H9 (cell line): ENCODE measurements around the gene RNF5. TPM values are rescaled to one million over a fixed set of nuclear protein-coding genes. Genes with fewer than 3 reads are reported as not detected.

Experiments used
- DNase-seq: peaks from one replicate; pipeline ENCODE4 v3.0.0-alpha.2; 2017
- H2AFZ ChIP-seq: one replicate; pipeline ENCODE4 v1.6.1; 2013; ENCODE audit warnings: mild to moderate bottlenecking, low read length, control low read depth, moderate library complexity
- H2AK5ac ChIP-seq: 2 replicates; pipeline ENCODE4 v1.6.1; 2013; ENCODE audit warnings: low read length, control low read depth, mixed read lengths; ENCODE audit not compliant: insufficient read length
- H2BK120ac ChIP-seq: one replicate; pipeline ENCODE4 v1.6.1; 2013; ENCODE audit warnings: low read depth, mild to moderate bottlenecking, low read length, control low read depth, inconsistent platforms; ENCODE audit not compliant: poor library complexity, severe bottlenecking
- H2BK12ac ChIP-seq: 2 replicates; pipeline ENCODE4 v1.6.1; 2013; ENCODE audit warnings: low read length, control low read depth, mixed read lengths, low read depth; ENCODE audit not compliant: insufficient read length
- H2BK15ac ChIP-seq: 2 replicates; pipeline ENCODE4 v1.6.1; 2013; ENCODE audit warnings: low read depth, low read length, control low read depth
- H2BK20ac ChIP-seq: one replicate; pipeline ENCODE4 v1.6.1; 2013; ENCODE audit warnings: low read depth, mild to moderate bottlenecking, low read length, control low read depth, inconsistent platforms; ENCODE audit not compliant: poor library complexity, severe bottlenecking
- H2BK5ac ChIP-seq: 2 replicates; pipeline ENCODE4 v1.6.1; 2013; ENCODE audit warnings: low read length, control low read depth, mixed read lengths; ENCODE audit not compliant: insufficient read length
- H3K14ac ChIP-seq: 2 replicates; pipeline ENCODE4 v1.6.1; 2013; ENCODE audit warnings: low read length, control low read depth; ENCODE audit not compliant: insufficient read depth
- H3K18ac ChIP-seq: 2 replicates; pipeline ENCODE4 v1.6.1; 2013; ENCODE audit warnings: low read depth, mild to moderate bottlenecking, mixed read lengths, low read length, control low read depth; ENCODE audit not compliant: insufficient read length
- H3K23ac ChIP-seq: 2 replicates; pipeline ENCODE4 v1.6.1; 2013; ENCODE audit warnings: low read length, control low read depth, mixed read lengths, low read depth; ENCODE audit not compliant: insufficient read length
- H3K23me2 ChIP-seq: 2 replicates; pipeline ENCODE4 v1.6.1; 2013; ENCODE audit warnings: low read depth, mild to moderate bottlenecking, mixed read lengths, low read length, control low read depth; ENCODE audit not compliant: insufficient read length, poor library complexity, severe bottlenecking
- H3K27ac ChIP-seq: 2 replicates; pipeline ENCODE4 v1.5.1; 2013; ENCODE audit warnings: low read length, control low read depth, mixed read lengths, low read depth; ENCODE audit not compliant: insufficient read length
- H3K27me3 ChIP-seq: 2 replicates; pipeline ENCODE4 v1.6.1; 2013; ENCODE audit warnings: low read length, control low read depth, inconsistent platforms; ENCODE audit not compliant: insufficient read depth
- H3K4ac ChIP-seq: 2 replicates; pipeline ENCODE4 v1.6.1; 2013; ENCODE audit warnings: low read depth, mild to moderate bottlenecking, control low read depth, inconsistent platforms, low read length, moderate library complexity
- H3K4me1 ChIP-seq: 2 replicates; pipeline ENCODE4 v1.6.1; 2013; ENCODE audit warnings: low read length, control low read depth, inconsistent platforms; ENCODE audit not compliant: insufficient read depth
- H3K4me2 ChIP-seq: 2 replicates; pipeline ENCODE4 v1.6.1; 2013; ENCODE audit warnings: low read length, control low read depth, mixed read lengths; ENCODE audit not compliant: insufficient read length, insufficient read depth
- H3K56ac ChIP-seq: 2 replicates; pipeline ENCODE4 v1.6.1; 2013; ENCODE audit warnings: low read depth, mild to moderate bottlenecking, mixed read lengths, low read length, control low read depth; ENCODE audit not compliant: insufficient read length
- H3K79me1 ChIP-seq: 2 replicates; pipeline ENCODE4 v1.6.1; 2013; ENCODE audit warnings: low read depth, mild to moderate bottlenecking, moderate library complexity, low read length, control low read depth, inconsistent platforms; ENCODE audit not compliant: insufficient read depth, poor library complexity, severe bottlenecking
- H3K79me2 ChIP-seq: 2 replicates; pipeline ENCODE4 v1.6.1; 2013; ENCODE audit warnings: low read length, control low read depth, inconsistent platforms; ENCODE audit not compliant: insufficient read depth
- H3K9ac ChIP-seq: 2 replicates; pipeline ENCODE4 v1.6.1; 2013; ENCODE audit warnings: low read length, control low read depth, mixed read lengths; ENCODE audit not compliant: insufficient read length; ENCODE audit errors: extremely low read depth
- H3K9me3 ChIP-seq: one replicate; pipeline ENCODE4 v1.6.1; 2013; ENCODE audit warnings: low read depth, low read length, inconsistent platforms; ENCODE audit not compliant: control insufficient read depth
- H3T11ph ChIP-seq: one replicate; pipeline ENCODE4 v1.6.1; 2013; ENCODE audit warnings: mild to moderate bottlenecking, low read length, control low read depth, inconsistent platforms
- H4K20me1 ChIP-seq: one replicate; pipeline ENCODE4 v1.6.1; 2013; ENCODE audit not compliant: control insufficient read depth, insufficient read length, insufficient read depth
- H4K5ac ChIP-seq: 2 replicates; pipeline ENCODE4 v1.6.1; 2013; ENCODE audit warnings: low read depth, mild to moderate bottlenecking, mixed read lengths, low read length, control low read depth; ENCODE audit not compliant: insufficient read length
- H4K8ac ChIP-seq: replicated peaks from 2 replicates; pipeline ENCODE4 v1.6.1; 2013; ENCODE audit warnings: low read length, control low read depth, mixed read lengths, low read depth; ENCODE audit not compliant: insufficient read length
- H4K91ac ChIP-seq: 2 replicates; pipeline ENCODE4 v1.6.1; 2013; ENCODE audit warnings: low read depth, mild to moderate bottlenecking, moderate library complexity, mixed read lengths, low read length, control low read depth; ENCODE audit not compliant: insufficient read length
- H3K27ac Mint-ChIP-seq, 3 experiments: 2 replicates in 2 of 3; 3 replicates in 1 of 3; pipeline ENCODE4 v1.8.0; 2020 to 2021; ENCODE audit warnings: mixed read lengths in 3 of 3, mild to moderate bottlenecking in 1 of 3, moderate library complexity in 1 of 3
- H3K27me3 Mint-ChIP-seq: 2 replicates; pipeline ENCODE4 v1.8.0; 2021; ENCODE audit warnings: low read depth, mild to moderate bottlenecking, moderate library complexity, mixed read lengths
- H3K36me3 Mint-ChIP-seq, 3 experiments: 2 replicates in 2 of 3; 3 replicates in 1 of 3; pipeline ENCODE4 v1.8.0; 2020 to 2021; ENCODE audit warnings: low read depth in 3 of 3, mixed read lengths in 3 of 3; ENCODE audit not compliant: insufficient read depth in 1 of 3
- H3K4me1 Mint-ChIP-seq, 2 experiments: 2 replicates each; pipeline ENCODE4 v1.8.0; 2020; ENCODE audit warnings: mixed read lengths in 2 of 2
- H3K4me3 Mint-ChIP-seq, 2 experiments: 2 replicates in 1 of 2; 3 replicates in 1 of 2; pipeline ENCODE4 v1.8.0; 2020 to 2021; ENCODE audit warnings: mild to moderate bottlenecking in 2 of 2, mixed read lengths in 2 of 2, moderate library complexity in 1 of 2
- H3K9me3 Mint-ChIP-seq, 2 experiments: 2 replicates in 1 of 2; 3 replicates in 1 of 2; pipeline ENCODE4 v1.8.0; 2020; ENCODE audit warnings: mild to moderate bottlenecking in 2 of 2, mixed read lengths in 2 of 2, moderate library complexity in 1 of 2
- CTCF ChIP-seq: fragments of 200-600 bp; sonication (generic); conservative IDR thresholded peaks from 3 replicates; pipeline ENCODE4 v1.8.0; 2021; ENCODE audit warnings: antibody characterized with exemption, mild to moderate bottlenecking
- WGBS: extraction: QIAGEN DNeasy Blood & Tissue Kit; methylation state at CpG from one replicate; pipeline ENCODE4 v1.1.7; 2013; ENCODE audit warnings: missing lambda C conversion rate, low lambda C conversion rate, mixed read lengths; ENCODE audit not compliant: insufficient read length; ENCODE audit errors: extremely low coverage; 5-methylcytosine and 5-hydroxymethylcytosine counted together
- total RNA-seq: library from RNA; stranded (reverse); gene quantifications from 2 replicates; pipeline ENCODE4 v1.2.1, GENCODE V29; 2021

RNF5 gene
- total RNA-seq, 1 experiment from 2014 or later: 116 TPM

GRCh38 chr6:32151863-32152768 lies 26.1 kb upstream of the RNF5 start, which contains the start of gene PRRT1:
TSS of gene PRRT1 (minus strand) at chr6:32151939. CDS start at chr6:32151827, 112 bp downstream.
- Histone ChIP-seq H3K18ac (no peak within 1 kb of the TSS), H3K4ac (no peak within 1 kb of the TSS), H3K27me3 (no peaks in the 10 kb centered on the region; the same call in 1 of the 2 replicates), H2BK15ac (no peak within 1 kb of the TSS), H3T11ph (no peak within 1 kb of the TSS), H3K79me1 (no peaks in the 10 kb centered on the region), H2BK20ac (no peak within 1 kb of the TSS), H4K20me1 (no peaks in the 10 kb centered on the region), H2BK12ac (no peak within 1 kb of the TSS), H3K9me3 (no peaks in the 10 kb centered on the region), H3K79me2 (no peaks in the 10 kb centered on the region; the same call in 1 of the 2 replicates), H3K23me2 (peaks cover 41% of the 10 kb centered on the region), H3K4me2 (peak within 1 kb of the TSS; percentile 81), H2BK5ac (no peak within 1 kb of the TSS), H3K56ac (no peak within 1 kb of the TSS), H3K27ac (no peak within 1 kb of the TSS), H3K4me1 (peaks cover 4% of the 10 kb centered on the region), H2AK5ac (no peak within 1 kb of the TSS), H4K91ac (no peak within 1 kb of the TSS), H3K9ac (no peak within 1 kb of the TSS), H4K8ac (no peak within 1 kb of the TSS), H3K14ac (no peak within 1 kb of the TSS), H2BK120ac (no peak within 1 kb of the TSS), H3K23ac (no peak within 1 kb of the TSS), H4K5ac (no peak within 1 kb of the TSS), H2AFZ (no peak within 1 kb of the TSS)
- Mint-ChIP-seq H3K27me3 (peaks cover 4% of the 10 kb centered on the region), H3K36me3 (peaks cover 11 to 18% (median 15%) of the 10 kb centered on the region in 3 experiments; a peak in 6 of 7 replicates), H3K9me3 (no peaks in the 10 kb centered on the region; a peak in 1 of 5 replicates), H3K27ac (peak within 1 kb of the TSS in 2 of 3 experiments; percentile 99; a peak in 4 of 7 replicates), H3K4me1 (peaks cover 35 to 56% of the 10 kb centered on the region in 2 experiments), H3K4me3 (peak within 1 kb of the TSS; percentile 97 to 98)
- DNase-seq: no peak
- no CpG with 5 or more reads among the region's 24 CpGs for WGBS
- TF ChIP-seq CTCF: no peak
